Fibroblast of skin of left quadriceps (primary cell): ENCODE measurements around the gene NUTM2F.
"Not testable (repeated sequence)": the region's sequence is repeated elsewhere in the genome, so short reads cannot be mapped to it uniquely, and the experiment has no call there.

Experiments
- DNase-seq, 2 experiments: peaks; one replicate each; pipeline ENCODE4 v3.0.0-alpha.2; 2013; ENCODE audit warnings: low read depth in 2 of 2

NUTM2F gene

DNA sequence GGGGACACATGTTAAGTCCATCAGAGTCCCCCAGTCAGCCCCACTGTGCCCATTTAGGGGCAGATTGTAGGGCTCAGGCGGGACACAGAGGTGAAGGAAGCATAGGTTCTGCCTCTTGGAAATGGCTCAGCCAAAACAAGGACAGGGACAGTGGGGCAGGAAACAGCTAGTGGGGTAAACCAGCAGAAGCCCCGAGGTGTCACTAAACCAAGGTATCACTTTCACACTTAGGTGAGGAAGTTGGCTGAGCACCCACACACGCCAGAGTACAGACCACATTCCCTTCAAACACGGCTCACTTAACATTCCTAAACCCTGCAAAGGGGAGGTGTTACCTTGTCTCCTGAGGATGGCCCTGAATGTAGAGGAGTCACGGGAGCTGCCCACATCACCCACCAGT lies 12.2 kb downstream of the NUTM2F start:
- not testable (repeated sequence) for DNase-seq

DNA sequence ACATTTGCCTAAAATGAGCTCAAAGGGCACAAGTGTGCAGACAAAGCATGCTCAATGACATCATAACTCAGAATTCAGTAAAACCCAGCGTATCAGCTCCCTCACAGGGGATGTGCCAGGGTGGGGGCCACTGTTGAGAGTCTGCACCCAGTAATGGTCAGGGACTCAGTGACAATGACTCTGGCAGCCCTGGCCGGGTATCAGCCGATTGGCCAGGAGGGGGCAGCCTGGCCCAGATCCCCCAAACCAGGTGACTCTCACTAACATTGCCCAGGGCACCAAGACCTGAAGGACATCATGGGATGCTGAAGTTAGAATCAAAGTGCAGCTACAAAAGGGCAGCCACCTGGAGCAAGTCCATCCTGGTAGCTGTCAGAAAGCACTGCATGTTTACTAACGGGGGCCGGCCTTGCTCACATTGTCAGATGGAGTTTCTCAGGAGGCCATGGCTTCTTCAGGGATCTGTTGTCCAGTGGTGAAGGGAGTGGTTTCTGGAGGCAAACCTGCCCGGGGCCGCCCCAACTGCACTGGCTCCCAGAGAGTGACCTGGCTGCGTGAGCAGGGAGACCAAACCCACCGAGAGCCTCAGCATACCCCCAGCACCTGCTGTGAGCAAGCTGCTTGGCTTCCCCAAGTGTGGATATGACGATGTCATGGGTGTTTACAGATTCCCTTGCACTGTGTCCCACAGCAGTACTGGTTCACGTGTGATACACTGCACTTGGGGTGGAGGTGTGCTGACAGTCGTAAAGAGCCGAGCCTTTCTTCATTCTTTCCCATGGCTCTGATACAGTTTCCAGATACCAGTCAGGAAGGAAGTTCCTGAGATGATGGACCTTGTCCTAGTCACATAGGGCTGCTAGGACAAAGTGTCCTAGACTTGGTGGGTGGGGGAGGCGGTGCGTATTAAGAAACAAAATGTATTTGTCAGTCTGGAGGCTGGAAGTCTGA lies 13.1 kb downstream of the NUTM2F start:
- not testable (repeated sequence) for DNase-seq

DNA sequence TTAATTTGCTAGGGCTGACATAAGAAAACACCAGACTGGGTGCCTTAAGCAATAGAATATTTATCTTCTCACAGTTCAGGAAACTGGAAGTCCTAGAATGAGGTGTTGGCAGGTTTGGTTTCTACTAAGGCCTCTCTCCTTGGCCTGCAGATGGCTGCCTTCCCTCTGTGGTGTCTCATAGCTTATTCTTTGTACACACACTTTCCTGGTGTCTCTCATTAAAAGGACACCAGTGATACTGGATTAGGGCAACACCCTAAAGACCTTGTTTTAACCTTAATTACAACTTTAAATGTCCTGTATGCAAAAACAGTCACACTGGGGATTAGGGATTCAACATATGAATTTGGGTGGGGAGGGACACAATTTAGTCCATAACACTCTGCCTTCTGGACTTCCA lies 25.1 kb downstream of the NUTM2F start:
- no peak for DNase-seq

DNA sequence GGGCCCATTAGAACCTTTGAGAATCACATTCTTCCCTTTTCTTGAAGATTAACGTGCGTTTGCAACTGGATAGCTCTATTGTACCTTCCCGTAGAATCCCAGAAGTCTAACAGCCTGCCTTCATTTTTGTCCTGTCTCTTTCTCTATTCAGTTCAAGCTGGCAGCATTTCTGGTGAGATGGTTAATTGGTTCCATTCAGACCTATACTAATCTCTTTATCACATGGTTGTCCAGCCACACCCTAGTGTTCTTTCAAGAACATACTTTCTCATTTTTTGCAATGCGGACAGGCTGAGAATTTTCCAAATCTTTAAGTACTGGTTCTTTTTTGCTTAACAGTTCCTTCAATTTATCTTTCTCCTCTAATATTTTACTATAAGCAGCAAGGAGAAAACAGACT lies 26.0 kb downstream of the NUTM2F start:
- no peak for DNase-seq

DNA sequence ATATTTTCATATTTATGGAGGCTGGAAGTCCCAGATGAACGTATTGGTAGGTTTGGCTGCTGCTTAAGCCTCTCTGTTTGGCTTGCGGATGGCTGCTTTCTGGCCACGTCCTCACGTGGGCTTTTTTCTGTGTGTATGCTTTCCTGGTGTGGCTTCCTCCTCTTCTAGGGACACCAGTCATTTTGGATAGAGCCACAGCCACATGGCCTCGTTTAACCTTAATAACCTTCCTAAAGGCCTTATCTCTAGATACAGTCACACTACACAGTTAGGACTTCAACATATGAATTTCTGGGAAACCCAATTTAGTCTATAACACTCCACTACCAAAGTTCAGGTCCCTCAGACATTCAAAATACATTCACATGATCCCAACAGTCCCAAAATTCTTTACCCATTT lies 26.9 kb downstream of the NUTM2F start:
- no peak for DNase-seq

DNA sequence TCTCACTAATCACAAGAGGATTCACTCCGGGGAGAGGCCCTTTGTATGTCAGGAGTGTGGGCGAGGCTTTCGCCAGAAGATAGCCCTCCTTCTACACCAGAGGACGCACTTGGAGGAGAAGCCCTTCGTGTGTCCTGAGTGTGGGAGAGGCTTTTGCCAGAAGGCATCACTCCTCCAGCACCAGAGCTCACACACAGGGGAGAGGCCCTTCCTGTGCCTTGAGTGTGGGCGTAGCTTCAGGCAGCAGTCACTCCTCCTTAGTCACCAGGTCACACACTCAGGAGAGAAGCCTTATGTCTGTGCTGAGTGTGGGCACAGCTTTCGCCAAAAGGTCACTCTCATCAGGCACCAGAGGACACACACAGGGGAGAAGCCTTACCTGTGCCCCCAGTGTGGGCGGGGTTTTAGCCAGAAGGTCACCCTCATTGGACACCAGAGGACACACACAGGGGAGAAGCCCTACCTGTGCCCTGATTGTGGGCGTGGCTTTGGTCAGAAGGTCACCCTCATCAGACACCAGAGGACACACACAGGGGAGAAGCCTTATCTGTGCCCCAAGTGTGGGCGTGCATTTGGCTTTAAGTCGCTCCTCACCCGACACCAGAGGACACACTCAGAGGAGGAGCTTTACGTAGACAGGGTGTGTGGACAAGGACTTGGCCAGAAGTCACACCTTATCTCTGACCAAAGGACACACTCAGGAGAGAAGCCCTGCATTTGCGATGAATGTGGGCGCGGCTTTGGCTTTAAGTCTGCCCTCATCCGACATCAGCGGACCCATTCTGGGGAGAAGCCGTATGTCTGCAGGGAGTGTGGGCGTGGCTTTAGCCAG lies 27.8 kb downstream of the NUTM2F start:
- DNase-seq, result no peak

DNA sequence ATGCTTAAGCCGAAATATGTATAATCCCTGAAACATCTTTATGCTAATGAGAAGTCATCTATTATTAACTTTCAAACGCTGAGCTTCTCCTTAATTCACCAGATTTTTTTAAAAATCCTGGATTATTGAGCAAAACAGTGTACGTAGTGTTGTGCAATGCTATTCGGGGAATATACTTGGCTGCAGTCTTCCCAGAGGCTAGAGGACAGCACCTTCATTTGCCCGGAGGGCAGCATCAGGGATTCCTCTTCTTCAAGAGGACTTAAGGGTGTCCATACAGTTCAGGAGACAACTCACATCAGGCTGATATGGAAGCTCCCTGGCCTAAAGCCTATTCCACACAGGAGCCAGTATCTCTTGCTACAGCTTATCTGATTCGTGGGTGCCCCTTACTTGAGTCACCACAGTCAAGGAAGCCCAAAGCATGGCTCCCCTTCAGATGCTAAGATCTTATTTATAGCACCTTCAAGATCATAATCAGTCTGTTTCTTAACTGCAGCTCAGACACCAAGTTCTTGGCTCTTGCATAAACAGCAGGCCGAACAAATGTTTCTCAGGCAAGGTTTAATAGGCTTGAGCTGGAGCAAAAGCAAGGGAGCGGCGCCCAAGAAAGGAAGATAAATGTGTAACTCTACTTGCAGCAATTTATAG lies 29.4 kb downstream of the NUTM2F start:
- DNase-seq, result no peak

DNA sequence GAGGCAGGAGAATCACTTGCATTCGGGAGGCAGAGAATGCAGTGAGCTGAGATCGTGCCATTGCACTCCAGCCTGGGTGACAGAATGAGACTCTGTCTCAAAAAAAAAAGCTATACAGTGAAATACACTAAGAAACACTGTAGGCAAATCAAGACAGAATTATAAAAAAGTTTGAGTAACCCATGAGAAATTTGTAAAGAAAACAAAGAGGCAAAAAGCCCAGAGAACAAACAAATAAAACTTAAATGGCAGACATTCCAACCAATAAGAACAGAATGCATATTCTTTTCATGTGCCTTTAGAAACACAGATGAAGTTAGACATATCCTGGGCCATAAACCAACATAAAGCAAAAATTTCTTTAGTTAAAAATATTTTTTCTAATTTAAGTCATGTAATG lies 38.8 kb downstream of the NUTM2F start:
- DNase-seq, result no peak

DNA sequence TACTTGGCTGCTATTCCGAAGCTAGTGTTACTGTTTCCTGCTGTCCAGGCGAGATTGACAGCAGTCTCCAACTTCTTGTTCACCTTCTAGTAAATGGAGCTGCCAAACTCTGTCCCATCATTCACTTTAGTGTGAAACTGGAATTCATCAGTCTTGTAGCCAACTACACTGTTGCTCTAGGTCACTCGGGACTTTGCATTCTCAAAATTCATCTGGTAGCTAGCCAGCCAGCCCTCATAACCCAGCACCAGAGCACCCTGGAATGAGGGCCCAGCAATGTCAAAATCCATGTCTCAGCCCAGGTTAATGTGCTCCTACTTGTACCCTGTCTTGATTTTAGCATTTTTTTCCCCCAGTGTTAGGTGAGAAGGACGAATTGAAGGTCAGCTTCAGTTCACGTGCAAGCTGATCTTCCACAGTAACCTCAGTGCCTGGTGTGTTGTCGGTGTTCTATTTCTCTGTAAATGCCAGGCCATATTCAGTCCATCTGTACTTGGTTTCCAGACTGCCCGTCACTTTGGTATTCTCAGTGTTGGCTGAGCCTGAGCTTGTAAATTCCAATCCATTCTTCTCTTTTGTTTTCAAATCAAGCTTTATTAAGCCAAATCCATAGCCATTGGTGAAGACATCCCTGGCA lies 40.4 kb downstream of the NUTM2F start:
- no peak for DNase-seq

DNA sequence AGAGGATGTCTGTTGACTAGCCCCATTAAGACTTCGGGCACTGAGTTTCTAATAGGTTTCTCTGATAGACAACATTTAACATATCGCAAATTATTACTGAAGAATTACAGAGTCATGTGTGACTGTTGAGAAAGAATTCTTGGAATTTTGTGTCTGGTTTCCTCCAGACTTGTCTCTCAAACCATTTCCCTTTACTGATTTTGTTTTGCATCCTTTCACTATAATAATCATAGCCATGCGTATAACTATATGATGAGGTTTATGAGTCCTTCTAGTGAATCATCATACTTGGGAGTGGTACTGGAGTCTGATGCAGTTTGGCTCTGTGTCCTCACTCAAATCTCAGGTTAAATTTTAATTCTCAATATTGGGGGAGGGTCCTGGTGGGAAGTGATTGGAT lies 42.3 kb downstream of the NUTM2F start:
- DNase-seq, result no peak

DNA sequence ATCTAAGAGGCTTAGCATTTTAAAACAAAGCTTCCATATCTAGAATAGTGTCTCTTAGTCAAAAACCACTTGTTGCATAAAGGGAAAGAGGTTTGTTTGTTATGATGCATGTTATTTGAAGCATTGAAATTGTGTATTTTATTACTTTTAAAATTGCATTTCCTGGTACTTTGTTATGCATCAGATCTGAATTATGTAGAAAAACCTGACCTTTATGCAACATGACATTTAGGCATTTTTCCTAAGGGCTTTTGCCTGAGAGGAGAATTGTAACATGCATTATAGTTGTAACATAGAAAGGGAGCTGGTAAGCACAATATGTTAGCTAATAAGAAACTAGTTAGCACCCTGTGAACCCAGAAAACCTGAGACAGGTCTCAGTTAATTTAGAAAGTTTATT lies 47.3 kb downstream of the NUTM2F start:
- no peak for DNase-seq

DNA sequence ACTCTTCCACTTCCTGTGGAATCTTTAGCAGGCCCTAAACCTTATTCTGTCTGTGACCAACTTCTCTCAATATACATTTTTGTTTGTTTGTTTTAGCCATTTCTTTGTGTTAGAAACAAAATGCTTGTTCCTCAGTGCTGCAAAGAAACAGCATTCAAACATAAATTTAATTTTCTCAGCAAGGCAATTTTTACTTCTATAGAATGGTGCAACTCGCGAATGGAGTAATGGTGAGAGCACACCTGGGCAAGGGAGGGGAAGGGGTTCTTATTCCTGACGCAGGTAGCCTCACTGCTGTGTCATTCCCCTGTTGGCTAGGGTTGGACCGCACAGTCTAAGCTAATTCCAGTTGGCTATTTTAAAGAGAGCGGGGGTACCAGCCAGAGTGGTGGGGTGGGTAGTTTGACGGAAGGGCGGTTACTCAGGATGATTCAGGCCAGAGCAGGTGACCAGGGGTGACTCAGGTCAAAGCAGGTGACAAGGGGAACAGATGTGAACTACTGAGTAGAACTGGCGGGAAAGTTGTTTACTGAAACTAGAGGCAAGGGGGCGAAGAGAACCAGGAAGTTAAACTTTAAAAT lies 47.9 kb downstream of the NUTM2F start:
- DNase-seq, result no peak

DNA sequence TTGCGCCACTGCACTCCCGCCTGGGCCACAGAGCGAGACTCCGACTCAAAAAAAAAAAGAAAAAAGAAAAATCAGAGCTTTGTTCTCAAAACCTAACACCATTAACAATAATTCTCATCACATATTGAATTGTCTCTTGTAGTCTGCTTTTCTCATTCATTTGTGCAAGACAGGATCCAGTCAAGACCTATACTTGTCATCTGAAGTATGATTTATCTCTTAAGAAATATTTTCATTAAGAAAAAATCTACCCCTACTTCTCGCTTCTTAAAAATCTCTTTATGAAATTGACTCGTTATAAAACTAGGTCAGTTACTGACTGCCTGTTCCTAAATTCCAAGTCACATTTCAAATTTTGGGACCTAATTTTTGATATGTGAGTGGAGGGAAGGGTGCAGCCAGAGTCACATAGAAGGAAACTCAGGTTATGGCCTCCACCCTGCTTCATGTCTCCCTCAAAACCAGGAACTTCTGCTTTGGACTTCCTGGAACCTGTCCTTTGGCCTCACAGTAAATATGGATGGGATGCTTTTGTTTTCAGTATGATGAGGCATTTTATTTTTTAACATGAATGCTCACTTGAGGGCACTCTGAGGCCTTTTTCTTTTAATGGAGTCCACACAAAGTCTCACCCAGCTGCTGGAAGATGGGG lies 50.4 kb downstream of the NUTM2F start:
- DNase-seq, result no peak

DNA sequence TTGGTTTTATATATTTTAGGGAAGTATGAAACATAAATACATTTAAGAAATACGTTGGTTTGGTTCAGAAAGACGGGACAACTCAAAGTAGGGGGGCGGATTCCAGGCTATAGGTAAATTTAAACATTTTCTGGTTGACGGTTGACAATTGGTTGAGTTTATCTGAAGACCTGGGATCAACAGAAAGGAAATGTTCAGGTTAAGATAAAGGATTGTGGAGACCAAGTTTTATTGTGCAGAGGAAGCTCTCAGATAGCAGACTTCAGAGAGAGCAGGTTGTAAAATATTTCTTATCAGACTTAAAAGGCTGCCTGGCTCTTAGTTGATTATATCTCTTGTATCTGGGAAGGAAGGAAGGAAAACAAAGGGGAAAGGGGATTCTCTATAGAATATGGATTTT lies 51.4 kb downstream of the NUTM2F start:
- DNase-seq, result not testable (repeated sequence)

DNA sequence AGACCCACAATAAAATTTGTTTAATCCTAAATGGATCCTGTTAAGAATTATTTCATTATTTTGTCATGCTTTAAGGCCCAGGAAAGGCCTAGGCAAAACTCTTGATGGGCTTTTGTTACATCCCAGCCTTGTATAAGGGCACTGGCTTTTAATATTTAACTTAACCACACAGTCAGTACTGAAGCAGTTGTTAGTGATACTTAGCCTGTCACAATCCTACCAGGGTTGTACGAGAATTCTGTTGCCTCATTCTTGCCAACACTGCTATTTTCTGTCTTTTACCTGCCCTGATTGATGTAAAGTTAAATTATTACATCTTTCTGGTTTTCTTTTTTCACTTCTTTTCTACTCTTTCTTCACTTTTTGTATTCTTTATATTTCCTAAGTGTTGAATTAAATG lies 58.4 kb downstream of the NUTM2F start:
- no peak for DNase-seq

DNA sequence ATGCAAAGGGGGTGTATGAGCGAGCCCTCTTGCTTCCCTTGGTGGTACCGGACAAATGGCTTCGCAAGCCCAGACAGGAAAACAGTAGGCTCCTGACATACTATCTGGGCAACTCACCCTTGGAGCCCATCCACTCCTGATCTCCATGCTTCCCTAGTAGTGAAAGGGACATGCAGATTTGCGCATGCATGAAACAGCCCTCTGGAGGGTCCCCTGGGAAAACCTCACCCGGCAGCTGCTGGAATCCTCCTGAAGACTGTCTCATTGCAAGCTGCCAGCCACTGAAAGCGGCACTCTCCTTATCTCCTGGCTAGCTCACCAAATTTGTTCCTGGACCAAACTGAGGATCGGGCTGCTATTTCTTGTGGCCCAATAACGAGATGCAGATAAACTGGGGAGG lies 59.2 kb downstream of the NUTM2F start:
- DNase-seq, result no peak
